ENCODE measurements around the gene NCOA7.

DNA sequence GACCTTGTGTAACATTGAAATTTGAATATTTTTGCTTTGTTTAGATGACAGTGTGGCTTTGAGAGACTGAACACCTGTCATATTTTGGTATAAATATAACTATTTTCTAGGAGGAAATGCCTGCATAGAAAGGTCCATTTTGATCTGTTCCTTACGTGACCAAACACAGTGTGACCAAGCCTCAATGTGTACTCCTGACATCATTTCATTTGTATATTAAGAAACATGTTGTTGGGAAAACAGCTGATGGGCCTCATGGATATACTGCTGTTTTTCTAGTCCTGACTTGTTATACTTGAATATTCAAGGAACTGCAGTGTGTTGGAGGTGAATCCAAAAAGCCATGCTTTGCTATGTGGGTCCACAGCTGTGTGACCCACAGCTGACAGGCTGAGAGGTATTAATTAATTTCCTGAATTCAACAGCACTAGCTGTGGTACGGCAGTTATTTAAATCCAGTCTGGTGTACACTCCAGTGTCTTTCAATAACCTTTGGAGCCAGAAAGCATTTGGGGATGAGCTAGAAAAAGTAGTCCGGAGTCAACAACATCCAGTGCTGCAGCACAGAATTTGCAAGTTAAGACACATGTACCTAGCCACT lies 18.9 kb downstream of the NCOA7 start:
- no peak for TF ChIP-seq TAF1 (IDR thresholded peaks at IDR 0.05; ENCODE audit: low read depth, low read length)
- no peak for TF ChIP-seq POLR2A (IDR thresholded peaks at IDR 0.05; ENCODE audit: low read depth, low read length)
- TF ChIP-seq POLR2AphosphoS5 (IDR thresholded peaks at IDR 0.05; ENCODE audit: low read depth, low read length), result no peak
- no peak for TF ChIP-seq SPI1 (IDR thresholded peaks at IDR 0.05; ENCODE audit: low read depth, low read length)
- no peak for TF ChIP-seq PAX5 (IDR thresholded peaks at IDR 0.05; ENCODE audit: insufficient read depth, low read length, severe bottlenecking)
- no peak for TF ChIP-seq POU2F2 (IDR thresholded peaks at IDR 0.05; ENCODE audit: low read depth, low read length)

Measured in GM12891 (cell line).